Pulmonary artery endothelial cell (primary cell): ENCODE measurements around the gene CLEC19A. TPM values are rescaled to one million over a fixed set of nuclear protein-coding genes. Genes with fewer than 3 reads are reported as not detected.
"Not testable (repeated sequence)": the region's sequence is repeated elsewhere in the genome, so short reads cannot be mapped to it uniquely, and the experiment has no call there.

Experiments used
- DNase-seq: peaks from one replicate; pipeline ENCODE4 v3.0.0-alpha.2; 2011; ENCODE audit warnings: low read depth, low spot score
- total RNA-seq: library from RNA; depleted of rRNA; stranded (reverse); fragments of >200 nt; gene quantifications from 2 replicates; pipeline ENCODE4 v1.2.3, GENCODE V29; 2014

The CLEC19A gene
- total RNA-seq, 1 donor from 2014 or later, result not detected

DNA sequence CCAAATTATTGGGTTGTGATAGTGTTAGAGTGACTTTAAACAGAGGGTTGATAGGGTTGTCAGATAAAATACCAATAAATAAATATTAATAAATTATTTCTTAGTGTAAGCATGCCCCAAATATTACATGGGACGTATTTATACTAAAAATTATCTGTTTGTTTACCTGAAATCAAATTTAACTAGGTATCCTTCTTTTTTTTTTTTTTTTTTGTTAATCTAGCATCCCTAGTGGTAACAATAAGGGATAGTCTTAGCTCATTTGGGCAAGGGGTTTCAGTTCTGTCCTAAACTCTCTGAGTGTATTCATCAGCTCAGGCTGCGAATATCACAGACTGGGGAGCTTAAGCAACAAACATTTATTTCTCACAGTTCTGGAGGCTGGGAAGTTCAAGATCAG is 1.3 kb downstream of the CLEC19A start:
- no peak for DNase-seq

DNA sequence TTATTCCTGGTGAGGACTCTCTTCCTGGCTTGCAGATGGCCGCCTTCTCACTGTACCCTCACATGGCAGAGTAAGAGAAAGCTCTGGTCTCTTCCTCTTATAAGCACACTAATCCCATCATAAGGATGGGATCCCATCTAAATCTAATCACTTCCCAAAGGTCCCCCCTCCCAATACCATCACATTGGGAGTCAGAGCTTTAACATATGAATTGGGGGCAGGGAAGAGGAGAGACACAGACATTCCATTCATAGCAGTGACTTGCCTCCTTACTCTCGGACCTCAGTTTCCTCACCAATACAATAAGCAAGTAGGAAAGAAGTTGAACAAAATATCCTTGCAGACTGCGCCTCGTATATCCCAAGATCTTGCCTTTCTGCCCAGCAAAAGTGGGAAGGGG is 1.7 kb downstream of the CLEC19A start:
- DNase-seq, result no peak

DNA sequence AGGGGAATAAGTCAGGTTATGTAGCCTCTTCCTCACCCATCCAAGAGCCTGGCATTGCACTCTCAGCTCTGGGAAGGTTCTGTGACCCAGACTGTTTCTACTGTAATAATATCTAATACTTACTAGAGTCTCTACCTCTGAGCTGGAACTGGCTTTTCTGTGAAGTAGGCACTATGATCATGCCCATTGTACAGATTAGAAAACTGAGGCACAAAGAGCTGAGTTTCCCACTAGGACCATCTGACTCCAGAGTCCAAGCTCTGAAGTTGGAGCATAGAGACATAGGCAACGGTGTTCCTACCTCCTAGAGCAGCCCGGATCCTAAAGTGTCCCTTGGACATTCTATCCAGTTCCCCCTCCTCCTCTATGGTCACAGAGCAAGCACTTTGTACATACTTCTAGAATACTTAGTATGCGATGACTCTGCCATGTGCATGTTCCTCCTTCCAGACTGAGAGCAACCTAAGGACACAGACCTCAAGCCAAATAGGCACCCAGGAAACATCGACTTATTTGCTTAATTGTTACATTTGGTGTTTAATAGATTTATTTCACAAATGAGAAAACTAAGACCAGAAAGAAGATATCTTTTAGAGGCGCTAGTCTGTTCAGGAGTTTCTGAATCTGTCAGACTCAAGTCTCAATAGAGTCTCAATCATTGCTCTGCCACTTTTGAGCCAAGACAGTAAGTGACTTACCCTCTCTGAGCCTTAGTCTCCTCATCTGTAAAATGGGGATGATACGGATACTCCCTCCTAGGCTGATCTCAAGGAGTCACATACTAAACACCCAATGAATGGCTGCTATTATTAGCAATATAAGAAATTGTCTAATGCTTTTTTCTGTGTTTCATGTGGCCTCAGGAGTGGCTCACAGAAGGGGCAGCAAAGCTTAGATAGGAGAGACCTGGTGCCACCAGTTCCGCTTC is 3.6 kb downstream of the CLEC19A start:
- no peak for DNase-seq

DNA sequence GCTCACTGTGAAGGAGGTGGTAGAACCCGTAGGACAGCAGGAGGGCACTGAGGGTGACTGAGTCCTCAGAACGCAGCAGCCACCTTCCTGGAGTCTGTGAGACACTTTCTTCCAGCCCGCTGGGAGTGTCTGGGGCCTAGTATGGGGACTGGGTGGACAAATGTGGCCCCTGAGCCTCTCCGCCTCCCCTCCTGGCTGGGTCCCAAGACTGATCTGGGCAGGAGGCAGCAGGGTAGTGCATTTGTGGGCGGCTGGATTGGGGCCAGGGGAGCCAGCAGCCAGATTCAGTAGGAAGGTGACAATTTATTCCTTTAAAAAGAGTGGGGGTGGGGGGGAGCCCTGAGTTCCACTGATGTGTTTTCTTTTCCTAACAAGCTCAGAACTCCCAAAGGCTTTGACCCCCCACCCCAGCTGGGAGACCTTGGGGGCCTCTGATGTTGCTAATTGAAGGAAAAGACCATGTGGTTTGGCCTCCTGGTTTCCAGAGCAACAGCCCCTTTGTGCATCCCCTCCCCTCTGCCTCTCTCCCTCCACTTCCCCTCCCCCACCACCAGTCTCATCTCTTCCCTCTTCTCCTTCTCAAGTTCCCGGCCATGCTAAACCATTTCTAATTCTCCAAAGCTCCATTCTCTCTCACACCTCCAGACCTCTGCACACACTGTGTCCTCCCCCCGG is 4.4 kb downstream of the CLEC19A start:
- no peak for DNase-seq

DNA sequence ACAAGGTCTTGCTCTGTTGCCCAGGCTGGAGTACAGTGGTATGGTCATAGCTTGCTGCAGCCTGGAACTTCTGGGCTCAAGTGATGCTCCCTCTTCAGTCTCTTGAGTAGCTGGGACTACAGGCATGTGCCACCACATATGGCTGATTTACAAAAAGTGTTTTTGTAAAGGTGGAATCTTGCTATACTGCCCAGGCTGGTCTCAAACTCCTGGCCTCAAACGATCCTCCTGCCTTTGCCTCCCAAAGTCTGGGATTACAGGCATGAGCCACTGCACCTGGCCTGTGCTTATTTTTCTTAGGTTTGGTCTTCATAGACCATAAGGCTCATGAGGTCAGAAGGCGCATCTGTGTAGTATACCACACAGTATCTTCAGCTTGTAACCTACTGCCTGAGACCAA is 5.3 kb downstream of the CLEC19A start:
- DNase-seq, result no peak

DNA sequence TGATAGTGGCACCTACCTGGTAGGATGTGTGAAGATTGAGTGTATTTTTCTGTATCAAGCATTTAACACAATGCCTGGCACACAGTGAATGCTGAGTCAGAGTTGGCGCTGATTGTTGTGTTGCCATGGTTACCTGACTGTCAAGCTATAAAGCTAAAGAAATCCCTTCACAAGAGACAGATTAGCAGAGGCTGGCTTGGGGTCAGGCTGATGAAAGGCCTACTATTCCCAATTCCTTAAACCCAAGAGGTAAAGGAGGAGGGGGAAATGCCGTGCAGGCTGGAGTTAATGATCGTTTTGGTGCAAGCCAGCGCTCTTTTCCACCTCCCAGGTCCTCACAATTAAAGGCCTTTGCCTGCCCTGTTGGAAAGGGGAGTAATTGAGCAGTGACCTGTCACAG is 5.9 kb downstream of the CLEC19A start:
- no peak for DNase-seq

DNA sequence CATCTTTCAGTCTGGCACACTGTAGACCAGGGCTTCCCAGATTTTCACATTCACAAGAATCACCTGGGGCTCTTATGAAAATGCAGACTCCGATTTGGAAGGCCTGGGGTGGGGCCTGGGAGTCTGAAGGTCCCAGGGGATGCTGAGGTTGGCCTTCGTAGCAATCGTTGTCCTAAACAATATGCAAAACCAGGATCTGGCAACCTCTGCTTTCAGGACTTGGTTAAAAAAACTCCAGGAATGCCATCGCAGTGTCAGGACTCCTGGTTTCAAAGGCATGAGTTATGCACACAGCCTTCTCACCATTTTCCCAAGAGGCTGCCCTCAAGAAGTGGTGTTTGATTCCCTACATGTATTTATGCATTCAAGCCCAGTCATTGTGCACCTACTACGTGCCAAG is 6.7 kb downstream of the CLEC19A start:
- DNase-seq, result no peak

DNA sequence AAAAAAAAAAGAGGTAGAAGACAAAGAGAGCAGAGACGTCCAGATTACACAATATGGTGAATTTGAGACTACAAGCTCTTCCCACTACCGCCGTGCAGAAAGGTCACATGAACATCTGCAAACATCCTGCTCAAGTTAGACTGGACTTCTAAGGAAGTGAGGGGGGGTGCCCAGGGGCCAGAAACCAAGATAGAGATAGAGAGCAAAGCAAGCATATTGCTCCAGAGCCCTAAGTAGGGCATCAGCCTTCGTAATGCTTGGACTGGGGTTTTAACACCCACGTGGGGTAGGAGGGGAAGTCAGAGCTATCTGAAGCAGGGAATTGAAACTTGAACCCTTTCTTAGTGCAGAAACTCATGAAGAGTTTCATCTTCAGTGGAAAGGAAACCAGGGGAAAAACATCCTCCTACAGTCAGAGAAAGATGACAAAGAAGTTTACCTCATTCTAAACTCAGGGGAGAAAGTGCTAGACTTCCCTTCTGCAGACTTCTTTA is 8.7 kb downstream of the CLEC19A start:
- DNase-seq, result no peak

DNA sequence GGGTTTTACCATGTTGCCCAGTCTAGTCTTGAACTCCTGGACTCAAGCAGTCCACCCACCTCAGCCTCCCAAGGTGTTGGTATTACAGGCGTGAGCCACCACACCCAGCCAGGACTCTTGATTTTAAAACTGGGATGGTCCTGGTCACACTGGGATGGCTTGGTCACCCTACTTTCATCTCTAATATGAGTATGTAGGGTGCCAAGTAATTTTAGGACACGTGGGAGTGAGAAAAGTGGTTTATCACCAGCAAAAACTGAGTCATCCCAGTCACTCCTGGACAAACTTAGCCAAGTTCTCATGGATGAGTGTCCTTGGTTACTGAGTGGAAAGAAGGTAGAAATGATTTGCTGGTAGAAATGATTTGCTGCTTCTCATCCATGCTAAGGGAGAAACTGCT is 9.9 kb downstream of the CLEC19A start:
- no peak for DNase-seq

DNA sequence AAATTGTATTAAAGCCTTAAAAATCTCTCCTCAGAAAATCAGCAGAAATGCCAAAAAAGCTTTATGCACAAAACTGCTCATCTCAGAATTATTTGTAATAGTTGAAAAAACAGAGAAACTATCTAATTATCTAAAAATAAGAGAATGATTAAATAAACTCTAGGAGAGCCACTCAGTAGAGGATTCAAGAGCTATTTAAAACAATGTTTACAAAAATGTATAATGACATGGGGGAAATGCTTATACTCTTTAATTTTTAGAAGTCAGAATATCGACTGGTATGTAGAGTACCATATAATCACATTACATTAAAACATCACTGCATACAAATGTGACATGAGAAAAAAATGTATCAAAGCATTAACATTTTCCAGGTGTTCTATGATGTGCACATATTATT is 11.9 kb downstream of the CLEC19A start:
- no peak for DNase-seq

DNA sequence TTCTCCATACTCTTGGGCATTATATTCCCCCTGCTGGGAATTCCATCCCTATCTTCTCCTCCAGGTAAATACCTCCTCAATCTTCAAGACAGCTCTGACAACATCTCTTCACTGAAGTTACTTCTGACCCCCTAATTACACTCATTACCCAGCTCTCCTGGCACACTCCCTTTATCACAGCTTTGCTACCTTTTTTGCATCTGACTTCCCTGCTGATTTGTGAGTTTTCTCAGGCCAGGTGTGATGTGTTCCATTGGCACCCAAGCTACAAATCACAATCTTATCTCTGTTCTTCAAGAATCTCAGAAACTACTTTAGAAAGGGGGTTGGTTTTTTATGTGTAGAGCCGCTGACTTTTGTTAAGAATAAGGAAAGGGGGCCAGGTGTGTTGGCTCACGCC is 14.0 kb downstream of the CLEC19A start:
- DNase-seq, result no peak

DNA sequence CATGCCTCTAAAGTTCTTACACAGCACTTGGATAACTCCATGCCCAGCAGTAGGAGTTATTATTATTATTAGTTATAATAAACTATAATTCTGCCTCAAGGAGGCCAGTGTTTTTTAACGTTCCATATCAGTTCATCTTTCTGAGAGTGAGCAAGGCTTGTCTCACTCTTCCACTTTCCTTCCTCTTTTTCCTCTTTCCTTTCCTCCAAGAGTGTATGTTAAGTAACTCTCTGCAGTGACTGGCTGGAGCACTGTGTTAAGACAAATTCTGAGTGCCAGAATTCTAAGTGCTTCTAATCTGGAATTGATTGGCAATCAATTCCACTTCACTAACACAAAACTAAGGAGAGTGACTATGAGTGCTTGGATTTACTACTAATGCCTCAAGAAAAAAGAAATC is 16.4 kb downstream of the CLEC19A start:
- DNase-seq, result no peak

DNA sequence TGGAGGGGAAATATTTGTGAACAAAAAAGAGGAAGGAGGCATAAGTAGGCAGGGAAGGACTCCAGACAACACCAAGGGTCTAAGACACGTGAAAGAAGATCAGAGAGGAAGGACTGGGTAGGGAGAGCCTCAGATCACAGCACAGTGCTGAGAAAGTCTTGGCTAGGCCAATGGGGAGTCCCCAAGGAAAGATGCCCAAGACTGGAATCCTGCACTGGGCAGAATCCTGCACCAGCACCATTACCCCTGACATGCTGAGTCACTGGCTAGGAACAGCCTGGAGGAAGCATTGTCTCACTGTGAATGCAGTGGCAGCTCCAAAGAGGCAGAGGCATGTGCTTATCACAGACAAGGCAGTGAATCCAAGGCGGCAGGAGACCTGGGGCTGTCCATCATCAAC is 19.2 kb downstream of the CLEC19A start:
- DNase-seq, result no peak

DNA sequence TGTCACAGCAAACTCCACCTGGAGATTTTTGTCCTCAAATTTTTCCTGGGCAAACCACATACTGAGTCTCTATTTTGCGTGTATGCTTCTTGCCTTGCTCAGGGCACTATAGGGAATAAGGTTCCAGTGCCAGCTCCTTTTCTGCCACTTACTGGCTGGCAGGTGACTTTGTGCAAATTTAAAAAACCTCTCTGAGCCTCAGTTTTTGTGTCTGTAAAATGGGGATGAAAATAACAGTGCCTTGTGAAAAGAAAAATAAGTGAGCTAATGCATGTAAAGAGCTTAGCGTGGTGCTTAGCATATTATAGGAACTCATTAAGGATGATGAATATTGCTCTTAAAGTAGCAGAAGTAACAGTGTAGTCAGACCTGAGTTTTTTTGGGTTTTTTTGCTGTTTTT is 19.9 kb downstream of the CLEC19A start:
- no peak for DNase-seq

DNA sequence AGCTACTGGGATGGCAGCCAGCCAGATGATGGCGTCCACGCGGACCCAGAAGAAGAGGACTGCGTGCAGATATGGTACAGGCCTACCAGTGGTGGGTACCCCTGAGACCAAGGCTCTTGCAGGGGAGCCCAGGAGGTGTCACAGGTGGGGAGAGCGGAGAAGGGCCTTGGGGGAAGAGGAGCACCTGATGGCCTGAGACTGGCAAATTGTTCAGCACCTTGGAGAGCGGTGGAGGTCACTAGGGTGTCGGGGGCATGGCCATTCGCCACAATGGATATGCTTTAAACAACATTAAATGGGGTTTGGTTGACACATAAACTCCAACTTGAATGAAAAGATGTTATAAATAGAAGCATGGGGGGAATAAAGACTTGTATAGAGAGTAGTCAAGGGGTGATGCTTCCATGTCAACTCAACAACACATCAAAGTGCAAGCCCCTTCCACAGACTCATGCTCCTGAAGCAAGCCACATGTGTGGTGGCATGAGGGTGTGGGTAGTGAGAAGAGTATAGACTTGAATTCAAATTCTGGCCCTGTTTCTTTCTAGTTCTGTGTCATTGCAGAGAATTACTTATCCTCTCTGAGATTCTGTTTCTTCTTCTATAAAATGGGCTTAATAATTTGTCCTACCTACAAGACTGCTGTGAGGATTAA is 22.2 kb downstream of the CLEC19A start:
- DNase-seq, result no peak

DNA sequence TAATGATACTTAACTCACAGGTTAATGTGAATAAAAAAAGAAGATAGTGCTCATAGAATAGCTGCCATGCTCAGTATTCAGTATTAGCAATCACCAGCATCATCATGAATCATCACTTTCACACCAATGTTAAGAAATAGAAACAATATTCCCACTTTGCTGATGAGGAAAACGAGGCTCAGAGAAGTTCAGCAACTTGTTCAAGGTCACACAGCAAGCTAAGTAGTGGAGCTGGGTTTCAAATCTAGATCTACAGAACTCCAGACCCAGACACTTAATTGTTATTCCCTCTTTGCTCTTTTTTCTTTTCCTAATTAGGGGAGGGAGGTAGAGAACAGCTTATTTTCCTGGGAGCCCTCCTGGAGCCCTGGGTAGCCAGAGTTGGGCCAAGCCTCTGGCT is 22.9 kb downstream of the CLEC19A start:
- no peak for DNase-seq

DNA sequence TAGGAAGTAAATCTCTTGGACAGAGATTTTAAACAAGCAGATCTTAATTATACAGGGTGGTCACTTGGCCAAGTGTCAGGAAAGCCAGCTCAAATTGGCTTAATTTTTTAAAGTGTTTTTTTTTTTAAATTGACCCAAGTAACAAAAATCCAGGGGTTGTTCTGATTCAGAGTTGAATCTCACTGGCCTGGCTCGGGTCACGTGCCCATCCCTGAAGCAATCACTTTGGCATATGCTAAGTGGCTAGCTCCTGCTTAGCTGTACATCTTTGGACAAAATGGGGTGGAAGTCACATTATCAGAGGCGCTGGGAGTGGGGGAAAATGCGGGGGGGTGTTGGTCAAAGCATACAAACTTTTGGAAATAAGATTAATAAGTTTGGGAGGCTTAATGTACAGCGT is 23.6 kb downstream of the CLEC19A start:
- DNase-seq, result no peak

DNA sequence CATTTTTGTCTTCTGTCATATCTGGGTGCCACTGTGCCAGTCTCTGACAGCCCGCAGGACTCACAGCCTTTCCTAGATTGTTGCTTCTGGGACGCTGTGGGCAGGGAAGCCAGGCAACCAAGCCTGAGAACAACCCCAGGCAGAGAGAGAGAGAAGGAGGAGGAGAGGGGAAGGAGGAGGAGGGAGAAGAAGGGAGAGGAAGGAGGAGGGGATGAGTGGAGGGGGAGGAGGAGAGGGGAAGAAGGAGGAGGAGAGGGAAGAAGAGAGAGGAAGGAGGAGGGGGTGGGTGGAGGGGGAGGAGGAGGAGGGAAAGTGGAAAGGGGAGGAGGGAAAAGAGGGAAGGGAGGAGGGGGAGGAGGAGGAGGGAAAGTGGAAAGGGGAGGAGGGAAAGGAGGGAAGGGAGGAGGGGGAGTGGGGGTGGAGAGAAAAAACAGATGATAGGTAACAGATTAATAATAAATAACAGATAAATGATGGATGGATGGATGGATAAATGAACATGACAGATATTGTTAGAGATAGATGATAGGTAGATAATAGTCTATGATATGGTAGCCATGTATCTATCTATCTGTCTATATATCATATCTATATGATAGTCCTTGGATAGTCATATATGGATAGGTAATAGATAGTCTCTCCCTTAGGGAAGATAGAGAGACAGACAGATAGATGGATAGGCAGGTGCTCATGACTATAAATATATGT is 29.3 kb downstream of the CLEC19A start:
- DNase-seq, result no peak

DNA sequence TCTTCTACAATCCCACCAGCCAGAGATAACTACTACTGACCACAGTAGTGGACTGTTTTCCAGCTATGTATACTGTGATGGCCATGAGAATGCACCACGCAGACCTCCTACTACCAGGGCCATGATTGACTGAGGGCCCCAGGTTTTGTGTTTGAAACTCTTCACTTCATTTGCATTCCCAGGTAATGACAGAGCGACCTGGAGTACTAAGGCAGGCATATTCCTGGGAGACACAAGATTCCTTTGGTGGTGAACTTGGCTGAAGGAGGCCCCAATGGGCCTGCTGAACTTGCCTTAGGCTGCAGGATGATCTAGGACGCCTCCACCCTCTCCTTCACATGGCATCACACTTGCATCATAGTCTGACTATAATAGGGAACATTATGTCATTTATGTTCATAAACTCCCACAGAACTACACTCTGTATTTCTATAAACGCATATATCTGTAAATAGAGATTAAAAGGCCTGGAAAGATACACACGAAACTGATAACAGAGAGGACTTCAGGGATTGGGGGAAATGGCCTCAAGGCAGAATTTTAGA is 30.4 kb downstream of the CLEC19A start:
- DNase-seq, result no peak

DNA sequence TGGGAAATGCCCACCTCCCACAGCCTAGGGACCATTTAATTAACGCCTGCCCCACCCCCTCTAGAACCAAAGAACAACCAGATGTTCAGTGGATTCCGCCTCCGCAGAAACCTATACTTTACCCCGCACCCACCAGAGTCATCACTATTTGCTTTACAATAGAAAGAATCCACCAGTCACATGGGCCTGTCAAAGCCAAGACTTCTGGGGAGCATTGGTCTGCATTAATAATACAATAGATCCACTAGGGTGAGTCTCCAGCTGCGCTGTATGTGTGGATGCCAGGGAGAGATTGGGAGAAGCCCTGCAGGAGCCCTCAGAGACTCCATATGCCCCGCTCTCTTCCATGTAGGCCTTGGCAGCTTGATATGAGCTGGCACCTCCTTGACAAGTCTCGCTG is 31.3 kb downstream of the CLEC19A start:
- no peak for DNase-seq

DNA sequence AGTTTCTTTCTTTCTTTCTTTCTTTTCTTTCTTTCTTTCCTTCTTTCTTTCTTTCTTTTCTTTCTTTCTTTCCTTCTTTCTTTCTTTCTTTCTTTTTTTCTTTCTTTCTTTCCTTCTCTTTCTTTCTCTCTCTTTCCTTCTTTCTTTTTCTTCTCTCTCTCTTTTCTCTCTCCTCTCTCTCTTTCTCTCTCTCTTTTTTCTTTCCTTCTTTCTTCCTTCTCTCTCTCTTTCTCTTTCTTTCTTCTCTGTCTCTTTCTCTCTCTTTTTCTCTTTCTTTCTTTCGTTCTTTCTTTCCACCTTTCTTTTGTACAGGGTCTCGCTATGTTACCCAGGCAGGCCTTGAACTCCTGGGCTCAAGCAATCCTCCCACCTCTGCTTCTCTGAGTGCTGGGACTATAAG is 35.7 kb downstream of the CLEC19A start:
- not testable (repeated sequence) for DNase-seq
